Ectodermal cell (in vitro differentiated cells): ENCODE results near the gene OR52K2. TPM values are rescaled to one million over a fixed set of nuclear protein-coding genes. Genes with fewer than 3 reads are reported as not detected.
"Not testable (repeated sequence)": the region's sequence is repeated elsewhere in the genome, so short reads cannot be mapped to it uniquely, and the experiment has no call there.

Experiments used
- H3K27ac ChIP-seq: 2 replicates; pipeline ENCODE4 v1.7.0; 2013; ENCODE audit warnings: mild to moderate bottlenecking, low read depth, low read length; ENCODE audit not compliant: insufficient read depth, poor library complexity, severe bottlenecking
- H3K27me3 ChIP-seq: 2 replicates; pipeline ENCODE4 v1.7.0; 2013; ENCODE audit warnings: mild to moderate bottlenecking, low read length; ENCODE audit not compliant: insufficient read depth, control insufficient read depth, poor library complexity, severe bottlenecking
- H3K36me3 ChIP-seq: one replicate; pipeline ENCODE4 v1.7.0; 2013; ENCODE audit warnings: low read length; ENCODE audit not compliant: control insufficient read depth, insufficient read depth
- H3K4me1 ChIP-seq: one replicate; pipeline ENCODE4 v1.7.0; 2013; ENCODE audit warnings: low read length; ENCODE audit not compliant: control insufficient read depth, insufficient read depth
- H3K4me3 ChIP-seq: 2 replicates; pipeline ENCODE4 v1.7.0; 2013; ENCODE audit warnings: low read depth, low read length, control low read depth; ENCODE audit not compliant: insufficient read depth
- H3K9me3 ChIP-seq: 2 replicates; pipeline ENCODE4 v1.7.0; 2013; ENCODE audit warnings: mild to moderate bottlenecking, low read length, moderate library complexity; ENCODE audit not compliant: control insufficient read depth
- WGBS, 2 experiments: methylation state at CpG; one replicate each; pipeline ENCODE4 v1.1.7; 2013; ENCODE audit warnings: missing lambda C conversion rate in 2 of 2; 5-methylcytosine and 5-hydroxymethylcytosine counted together
- polyA plus RNA-seq, 4 experiments: library from polyadenylated mRNA; stranded (reverse); fragments of 50-300 nt; gene quantifications; one replicate each; pipeline ENCODE4 v1.2.3, GENCODE V29; 2013

The OR52K2 gene
- not detected for polyA plus RNA-seq (2013, experiment 1 of 4)
- polyA plus RNA-seq (2013, experiment 2 of 4): not detected
- polyA plus RNA-seq (2013, experiment 3 of 4): not detected
- polyA plus RNA-seq (2013, experiment 4 of 4): not detected

DNA sequence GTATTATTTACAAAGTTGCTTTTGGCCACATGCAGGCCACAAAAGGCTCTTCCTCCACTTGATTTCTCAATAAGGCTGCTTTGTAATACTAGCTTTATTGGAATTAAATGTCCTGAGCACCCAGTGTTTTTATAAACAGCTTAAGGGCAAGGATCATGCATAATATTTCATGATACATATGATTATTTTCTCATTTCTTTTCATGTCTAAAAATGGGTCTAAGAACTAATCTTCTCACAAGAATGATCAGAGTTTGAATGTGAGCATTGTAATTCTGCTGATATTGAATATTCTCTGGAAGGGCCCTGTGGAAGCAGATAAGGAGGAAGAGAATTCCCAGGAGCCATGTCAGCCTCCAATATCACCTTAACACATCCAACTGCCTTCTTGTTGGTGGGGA lies at the start of gene OR52K2:
Gene OR52K2, plus strand, starts transcription at position 301 of the 400 bp plus-strand sequence. Its CDS starts 45 bp downstream, at position 346.
- Histone ChIP-seq H3K9me3 (no peaks in the 10 kb centered on the region), H3K27me3 (no peaks in the 10 kb centered on the region), H3K4me3 (no peak within 1 kb of the TSS), H3K27ac (no peak within 1 kb of the TSS), H3K36me3 (no peaks in the 10 kb centered on the region), H3K4me1 (no peaks in the 10 kb centered on the region)

- H3K9me3 ChIP-seq, H3K4me1 ChIP-seq, H3K36me3 ChIP-seq, H3K4me3 ChIP-seq, H3K27ac ChIP-seq, H3K27me3 ChIP-seq: not testable (repeated sequence)
- WGBS, 2 experiments: 88 to 92% methylated on average over 6 of the region's 6 CpGs
Observed at GRCh38 chr11:4406206-4406605, 42.9 kb upstream of the OR52K2 start.

- no peaks in the 10 kb centered on the region for H3K27me3 ChIP-seq
- WGBS, 2 experiments: 84% methylated on average over 1 of the region's 1 CpG
- H3K9me3 ChIP-seq: no peaks in the 10 kb centered on the region
- H3K4me1 ChIP-seq: no peaks in the 10 kb centered on the region
- no peaks in the 10 kb centered on the region for H3K36me3 ChIP-seq
- no peak overlapping the region for H3K27ac ChIP-seq
- H3K4me3 ChIP-seq: no peak overlapping the region
Observed at GRCh38 chr11:4416306-4416705, 32.8 kb upstream of the OR52K2 start.

GRCh38 chr11:4416816-4417215 lies 32.3 kb upstream of the OR52K2 start:
- H3K9me3 ChIP-seq: no peaks in the 10 kb centered on the region
- H3K27me3 ChIP-seq: no peaks in the 10 kb centered on the region
- WGBS, 2 experiments: 80 to 95% methylated on average over 1 of the region's 1 CpG
- no peaks in the 10 kb centered on the region for H3K36me3 ChIP-seq
- H3K4me3 ChIP-seq: no peak overlapping the region
- no peak overlapping the region for H3K27ac ChIP-seq
- no peaks in the 10 kb centered on the region for H3K4me1 ChIP-seq

GRCh38 chr11:4418403-4418802 lies 30.7 kb upstream of the OR52K2 start:
- 88 to 89% methylated on average over 8 of the region's 8 CpGs for WGBS, 2 experiments
- H3K27me3 ChIP-seq: no peaks in the 10 kb centered on the region
- no peaks in the 10 kb centered on the region for H3K9me3 ChIP-seq
- no peaks in the 10 kb centered on the region for H3K4me1 ChIP-seq
- H3K4me3 ChIP-seq: no peak overlapping the region
- H3K27ac ChIP-seq: no peak overlapping the region
- H3K36me3 ChIP-seq: no peaks in the 10 kb centered on the region

- H3K27me3 ChIP-seq: no peaks in the 10 kb centered on the region
- 95 to 96% methylated on average over 4 of the region's 4 CpGs for WGBS, 2 experiments
- no peak overlapping the region for H3K27ac ChIP-seq
- no peaks in the 10 kb centered on the region for H3K36me3 ChIP-seq
- no peaks in the 10 kb centered on the region for H3K4me1 ChIP-seq
- no peak overlapping the region for H3K4me3 ChIP-seq
- H3K9me3 ChIP-seq: no peaks in the 10 kb centered on the region
Observed at GRCh38 chr11:4430051-4430450, 19.0 kb upstream of the OR52K2 start.

DNA sequence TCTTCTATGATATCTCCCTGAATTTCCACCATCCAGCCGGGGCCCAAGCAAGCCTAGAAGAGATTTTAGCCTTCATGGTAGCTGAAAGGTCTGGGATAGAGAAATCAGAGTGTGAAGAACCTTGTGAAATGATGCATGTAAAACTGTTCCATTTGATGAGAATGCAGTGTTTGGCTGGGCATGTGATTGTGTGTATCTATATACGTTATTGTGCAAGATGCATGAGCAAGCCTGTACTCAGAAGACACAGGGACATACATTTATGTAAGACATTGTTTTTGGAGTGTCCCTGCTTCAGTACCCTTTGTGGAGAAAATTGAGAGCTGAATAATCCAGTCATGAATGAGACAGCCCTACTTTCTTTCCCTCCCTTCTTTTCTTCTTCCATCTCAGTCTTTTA lies 15.2 kb upstream of the OR52K2 start:
- Histone ChIP-seq H3K4me3 (no peak overlapping the region), H3K4me1 (no peaks in the 10 kb centered on the region), H3K27me3 (no peaks in the 10 kb centered on the region), H3K27ac (no peak overlapping the region), H3K9me3 (no peaks in the 10 kb centered on the region), H3K36me3 (no peaks in the 10 kb centered on the region)
- 90 to 100% methylated on average over 2 of the region's 2 CpGs for WGBS, 2 experiments

DNA sequence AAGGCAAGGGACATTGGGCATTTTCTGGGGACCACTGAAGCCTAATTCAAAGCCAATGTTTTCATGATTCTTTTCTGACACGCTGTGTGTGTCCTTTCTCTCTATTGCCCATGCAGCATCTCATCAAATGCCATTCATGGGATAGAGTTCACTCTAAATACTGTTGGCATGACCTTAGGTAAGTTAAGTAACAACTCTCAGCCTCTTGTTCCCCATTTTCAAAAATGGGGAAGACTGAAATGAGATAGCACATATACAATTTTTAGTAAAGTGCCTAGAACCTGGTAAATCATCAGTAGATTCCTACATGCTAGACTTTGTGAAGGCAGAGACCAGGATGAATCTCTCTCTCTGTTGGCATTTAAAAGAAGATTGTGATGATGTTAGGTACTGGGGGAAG lies 12.7 kb upstream of the OR52K2 start:
- H3K27ac ChIP-seq: no peak overlapping the region
- no peaks in the 10 kb centered on the region for H3K4me1 ChIP-seq
- no peaks in the 10 kb centered on the region for H3K36me3 ChIP-seq
- H3K9me3 ChIP-seq: no peaks in the 10 kb centered on the region
- H3K27me3 ChIP-seq: no peaks in the 10 kb centered on the region
- H3K4me3 ChIP-seq: no peak overlapping the region
- 79 to 95% methylated on average over 1 of the region's 1 CpG for WGBS, 2 experiments

DNA sequence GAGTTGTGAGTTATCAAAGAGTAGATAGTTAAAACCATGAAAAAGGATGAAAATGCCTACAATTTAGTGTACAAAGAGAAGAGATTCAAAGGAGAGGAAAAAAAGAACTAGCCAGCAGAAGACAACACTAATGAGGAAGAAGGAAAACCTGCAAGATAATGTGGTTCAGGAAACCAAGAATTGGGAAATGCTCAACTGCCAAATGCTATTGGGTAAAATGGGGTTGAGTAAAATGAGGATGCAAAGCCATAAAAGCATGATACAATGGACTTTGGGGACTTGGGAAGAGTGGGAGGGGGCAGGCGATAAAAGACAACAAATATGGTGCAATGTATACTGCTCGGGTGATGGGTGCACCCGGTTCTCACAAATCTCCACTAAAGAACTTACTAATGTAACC lies 7.6 kb upstream of the OR52K2 start:
- Histone ChIP-seq H3K9me3 (no peaks in the 10 kb centered on the region), H3K4me3 (no peak overlapping the region), H3K4me1 (no peaks in the 10 kb centered on the region), H3K27me3 (no peaks in the 10 kb centered on the region), H3K36me3 (no peaks in the 10 kb centered on the region), H3K27ac (no peak overlapping the region)
- WGBS, 2 experiments: 95 to 97% methylated on average over 3 of the region's 3 CpGs

GRCh38 chr11:4443232-4443891 lies 5.7 kb upstream of the OR52K2 start:
- WGBS, 2 experiments: 77 to 85% methylated on average over 3 of the region's 3 CpGs

More at GRCh38 chr11:4443232-4443891, 5.7 kb upstream of the OR52K2 start:
- no peaks in the 10 kb centered on the region for H3K27me3 ChIP-seq
- no peaks in the 10 kb centered on the region for H3K9me3 ChIP-seq
- H3K36me3 ChIP-seq: no peaks in the 10 kb centered on the region
- H3K4me3 ChIP-seq: no peak overlapping the region
- H3K4me1 ChIP-seq: no peaks in the 10 kb centered on the region
- H3K27ac ChIP-seq: no peak overlapping the region
